OCI-LY7 (cell line): ENCODE results near the gene ZNF497. TPM values are rescaled to one million over a fixed set of nuclear protein-coding genes. Genes with fewer than 3 reads are reported as not detected.

ENCODE experiments used
- BruUV-seq: library from RNA; stranded (reverse); fragments of 400-500 nt; replicated peaks from 2 replicates; lab custom pipeline; 2021; lab: Mats Ljungman, UMichigan
- CTCF ChIA-PET: fragments of 300-600 bp; sonication (Branson Sonifier 250); formaldehyde crosslinking; loops from one replicate; lab custom pipeline; 2022; ENCODE audit warnings: antibody characterized with exemption; ENCODE audit not compliant: unreplicated experiment; lab: Charles Lee
- POLR2A ChIA-PET: fragments of 300-600 bp; sonication (Branson Sonifier 250); formaldehyde crosslinking; loops from one replicate; lab custom pipeline; 2022; ENCODE audit warnings: antibody characterized with exemption; lab: Charles Lee
- DNase-seq: peaks from one replicate; pipeline ENCODE4 v3.0.0-alpha.2; 2015; ENCODE audit warnings: low spot score
- H2AFZ ChIP-seq: fragments of 200-600 bp; sonication (generic), shearing (Covaris generic); 2 replicates; pipeline ENCODE4 v1.6.1; 2014; ENCODE audit warnings: mild to moderate bottlenecking, antibody characterized with exemption, low read length, moderate library complexity
- H3K27ac ChIP-seq: fragments of 200-600 bp; sonication (generic); 2 replicates; pipeline ENCODE4 v1.5.1; 2014; ENCODE audit warnings: mixed run types, low read depth, mild to moderate bottlenecking, moderate library complexity, low read length, inconsistent platforms; ENCODE audit not compliant: poor library complexity, severe bottlenecking
- H3K36me3 ChIP-seq: fragments of 200-600 bp; sonication (generic); 2 replicates; pipeline ENCODE4 v1.6.1; 2014; ENCODE audit warnings: mild to moderate bottlenecking, antibody characterized with exemption, low read length, moderate library complexity, mixed read lengths; ENCODE audit not compliant: insufficient read depth
- H3K4me1 ChIP-seq: fragments of 200-600 bp; sonication (generic); 2 replicates; pipeline ENCODE4 v1.5.1; 2014; ENCODE audit warnings: mild to moderate bottlenecking, low read length; ENCODE audit not compliant: insufficient read depth, poor library complexity, severe bottlenecking
- H3K4me2 ChIP-seq: fragments of 200-600 bp; sonication (generic); 2 replicates; pipeline ENCODE4 v1.6.1; 2014; ENCODE audit warnings: mild to moderate bottlenecking, low read length
- H3K4me3 ChIP-seq: fragments of 200-600 bp; sonication (generic); 2 replicates; pipeline ENCODE4 v1.5.1; 2014; ENCODE audit warnings: mild to moderate bottlenecking, low read depth, low read length; ENCODE audit not compliant: poor library complexity, severe bottlenecking
- H3K79me2 ChIP-seq: fragments of 200-600 bp; sonication (generic); 2 replicates; pipeline ENCODE4 v1.6.1; 2016; ENCODE audit warnings: low read depth, mild to moderate bottlenecking, low read length, moderate library complexity, mixed read lengths; ENCODE audit not compliant: insufficient read depth
- H3K9me2 ChIP-seq: fragments of 200-600 bp; sonication (generic); 2 replicates; pipeline ENCODE4 v1.6.1; 2016; ENCODE audit warnings: mild to moderate bottlenecking, low read length, mixed read lengths; ENCODE audit not compliant: insufficient read depth
- H3K9me3 ChIP-seq: fragments of 200-600 bp; sonication (generic); 2 replicates; pipeline ENCODE4 v1.6.1; 2014; ENCODE audit warnings: mild to moderate bottlenecking, mixed run types, low read length, mixed read lengths
- H4K20me1 ChIP-seq: fragments of 200-600 bp; sonication (generic); 2 replicates; pipeline ENCODE4 v1.6.1; 2014; ENCODE audit warnings: mild to moderate bottlenecking, antibody characterized with exemption, low read length, moderate library complexity, mixed read lengths; ENCODE audit not compliant: insufficient read depth
- EZH2phosphoT487 ChIP-seq: fragments of 200-600 bp; sonication (generic); IDR thresholded peaks from 2 replicates; pipeline ENCODE4 v1.6.1; 2018; ENCODE audit warnings: low read depth, borderline replicate concordance, mild to moderate bottlenecking, mixed run types, antibody characterized with exemption, low read length, moderate library complexity, mixed read lengths
- intact Hi-C: fragments of 100-400 bp; cut with micrococcal nuclease; formaldehyde crosslinking; loops from one replicate; pipeline ENCODE4 v1.10.0; 2022; ENCODE audit not compliant: unreplicated experiment
- total RNA-seq, 2 experiments: library from RNA; depleted of rRNA in 1 of 2; stranded (reverse); fragments of >200 nt in 1 of 2; shearing (Covaris generic) in 1 of 2; gene quantifications; 2 replicates each; pipeline ENCODE4 v1.2.3, GENCODE V29; 2014 to 2022
- TF ChIP-seq, protein P1 (sequence below): fragments of 200-600 bp; sonication (generic); conservative IDR thresholded peaks from 2 replicates; pipeline ENCODE4 v1.5.1; 2014; ENCODE audit warnings: mild to moderate bottlenecking, antibody characterized with exemption, low read length, moderate library complexity, mixed read lengths

The ZNF497 gene
- total RNA-seq, 2 experiments from 2014 or later, result 3.6 to 6.1 TPM

DNA sequence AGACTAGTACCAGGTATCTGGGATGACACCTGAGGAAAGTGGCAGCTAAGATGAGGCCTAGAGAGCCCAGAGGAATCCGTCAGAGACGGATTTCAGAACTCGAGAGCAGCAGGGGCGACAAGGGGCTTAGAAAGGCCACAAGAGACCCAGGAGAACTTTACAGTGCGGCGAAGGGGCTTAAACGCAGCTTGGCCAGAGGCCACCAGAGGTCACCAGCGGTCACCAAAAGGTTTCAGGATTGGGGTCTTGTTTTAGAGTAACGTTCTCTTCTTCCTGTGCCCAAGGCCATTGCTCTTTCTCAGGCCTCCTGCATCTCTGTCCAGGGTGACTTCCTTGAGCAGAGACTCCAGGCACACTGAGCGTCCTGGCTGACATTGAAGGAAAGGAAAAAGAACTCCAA lies 33.6 kb downstream of the ZNF497 start:
- DNase-seq, result peak; percentile 59
- no peaks in the 10 kb centered on the region for H3K9me3 ChIP-seq
- no peaks in the 10 kb centered on the region for H3K36me3 ChIP-seq
- no peak overlapping the region for H2AFZ ChIP-seq
- ChIA-PET CTCF (no interaction called here), POLR2A (no interaction called here)
- H3K27ac ChIP-seq, result no peak overlapping the region
- no TSS peak for BruUV-seq
- H3K9me2 ChIP-seq, result no peaks in the 10 kb centered on the region
- H3K4me2 ChIP-seq, result no peak overlapping the region
- H4K20me1 ChIP-seq, result no peaks in the 10 kb centered on the region
- H3K79me2 ChIP-seq, result peaks cover 4% of the 10 kb centered on the region; the same call in 1 of the 2 replicates
- H3K4me1 ChIP-seq, result peaks cover 16% of the 10 kb centered on the region
- TF ChIP-seq, protein P1, sequence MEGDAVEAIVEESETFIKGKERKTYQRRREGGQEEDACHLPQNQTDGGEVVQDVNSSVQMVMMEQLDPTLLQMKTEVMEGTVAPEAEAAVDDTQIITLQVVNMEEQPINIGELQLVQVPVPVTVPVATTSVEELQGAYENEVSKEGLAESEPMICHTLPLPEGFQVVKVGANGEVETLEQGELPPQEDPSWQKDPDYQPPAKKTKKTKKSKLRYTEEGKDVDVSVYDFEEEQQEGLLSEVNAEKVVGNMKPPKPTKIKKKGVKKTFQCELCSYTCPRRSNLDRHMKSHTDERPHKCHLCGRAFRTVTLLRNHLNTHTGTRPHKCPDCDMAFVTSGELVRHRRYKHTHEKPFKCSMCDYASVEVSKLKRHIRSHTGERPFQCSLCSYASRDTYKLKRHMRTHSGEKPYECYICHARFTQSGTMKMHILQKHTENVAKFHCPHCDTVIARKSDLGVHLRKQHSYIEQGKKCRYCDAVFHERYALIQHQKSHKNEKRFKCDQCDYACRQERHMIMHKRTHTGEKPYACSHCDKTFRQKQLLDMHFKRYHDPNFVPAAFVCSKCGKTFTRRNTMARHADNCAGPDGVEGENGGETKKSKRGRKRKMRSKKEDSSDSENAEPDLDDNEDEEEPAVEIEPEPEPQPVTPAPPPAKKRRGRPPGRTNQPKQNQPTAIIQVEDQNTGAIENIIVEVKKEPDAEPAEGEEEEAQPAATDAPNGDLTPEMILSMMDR, result peak; percentile 75
- no peak for TF ChIP-seq EZH2phosphoT487
- no peak overlapping the region for H3K4me3 ChIP-seq
- intact Hi-C loops, result loop anchor here (5.0 kb wide), 3 partner anchors 78 to 188 kb away; partner anchors contain the start of genes ZBTB45, ZNF324 and ZNF584

DNA sequence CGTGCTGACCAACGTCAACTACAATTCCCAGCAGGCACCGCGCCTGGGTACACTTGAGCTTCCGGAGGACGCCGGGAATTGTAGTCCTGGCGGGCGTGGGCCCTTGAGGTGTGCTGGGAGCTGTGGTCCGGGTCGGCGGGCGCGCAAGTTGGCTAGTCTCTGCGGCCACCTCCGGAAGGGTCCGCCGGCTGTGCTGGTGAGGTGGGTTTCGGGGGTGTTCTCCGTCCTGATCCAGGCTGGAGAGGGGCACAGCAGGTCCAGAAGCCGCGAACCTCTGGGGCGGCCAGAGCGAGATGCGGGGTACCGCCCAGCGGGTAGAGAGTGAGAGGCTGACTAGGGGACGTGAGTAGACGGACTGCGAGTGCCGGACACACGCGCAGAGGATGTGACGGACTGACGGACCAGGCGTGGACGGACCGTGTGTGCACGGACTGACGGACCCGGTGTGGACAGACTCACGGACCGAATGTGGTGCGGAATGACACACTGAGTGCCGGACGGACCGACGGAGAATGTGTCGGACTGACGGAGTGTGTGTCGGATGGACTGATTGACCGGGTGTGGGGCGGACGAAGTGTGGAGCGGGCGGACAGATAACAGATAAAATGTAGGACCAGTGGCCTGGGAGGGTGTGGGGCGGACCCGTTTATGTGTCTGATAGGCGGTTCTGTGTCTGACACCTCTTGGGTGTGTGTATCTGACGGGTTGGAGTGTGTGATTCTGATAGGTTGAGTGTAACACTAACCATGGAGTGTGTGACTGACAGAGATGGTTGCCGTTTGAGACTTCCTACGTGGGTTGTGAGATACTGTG lies 35.4 kb downstream of the ZNF497 start, which contains the start of gene ZSCAN22:
TSS of gene ZSCAN22 (plus strand) at position 81 of the 813 bp plus-strand sequence. CDS start 7,809 bp downstream, outside the sequence.
- no TSS peak for BruUV-seq
- peak within 1 kb of the TSS; percentile 84 for H3K4me2 ChIP-seq

More for the DNA sequence above, 35.4 kb downstream of the ZNF497 start, which contains the start of gene ZSCAN22:
- intact Hi-C loops, result loop anchor here (1.0 to 5.0 kb wide), 7 partner anchors 20 to 190 kb away; partner anchors contain the start of genes ERVK3-1, ZBTB45, ZNF324 and ZNF584
- peak; percentile 95 for DNase-seq
- H3K27ac ChIP-seq, result peak within 1 kb of the TSS; percentile 13
- peak within 1 kb of the TSS; percentile 74 for H2AFZ ChIP-seq
- H3K79me2 ChIP-seq, result peaks cover 4% of the 10 kb centered on the region; the same call in 1 of the 2 replicates
- no peaks in the 10 kb centered on the region for H3K36me3 ChIP-seq
- no peak for TF ChIP-seq EZH2phosphoT487
- TF ChIP-seq, protein P1, result no peak
- H3K4me3 ChIP-seq, result peak within 1 kb of the TSS; percentile 82
- peaks cover 16% of the 10 kb centered on the region for H3K4me1 ChIP-seq
- no peaks in the 10 kb centered on the region for H3K9me2 ChIP-seq
- POLR2A ChIA-PET, result interaction anchor here (0.9 to 1.1 kb wide), 4 partner anchors 18 to 193 kb away, joined by 3 to 4 read pairs (median 4); partner anchors contain the start of genes ERVK3-1 and ZBTB45
- H3K9me3 ChIP-seq, result no peaks in the 10 kb centered on the region
- no peaks in the 10 kb centered on the region for H4K20me1 ChIP-seq
- CTCF ChIA-PET, result no interaction called here
